OCI-LY3 (cell line): ENCODE data around the gene TMEM74B.

Source experiments
- EZH2phosphoT487 ChIP-seq: fragments of 200-600 bp; shearing (Covaris generic); IDR thresholded peaks from 2 replicates; pipeline ENCODE4 v1.6.1; 2018; ENCODE audit warnings: antibody characterized with exemption, mixed run types, low read depth
- TF ChIP-seq, protein P1 (sequence below): fragments of 200-600, 300-600 bp; sonication (generic); IDR thresholded peaks from 2 replicates; pipeline ENCODE4 v1.5.1; 2014; ENCODE audit warnings: antibody characterized with exemption, low read length, low read depth

DNA sequence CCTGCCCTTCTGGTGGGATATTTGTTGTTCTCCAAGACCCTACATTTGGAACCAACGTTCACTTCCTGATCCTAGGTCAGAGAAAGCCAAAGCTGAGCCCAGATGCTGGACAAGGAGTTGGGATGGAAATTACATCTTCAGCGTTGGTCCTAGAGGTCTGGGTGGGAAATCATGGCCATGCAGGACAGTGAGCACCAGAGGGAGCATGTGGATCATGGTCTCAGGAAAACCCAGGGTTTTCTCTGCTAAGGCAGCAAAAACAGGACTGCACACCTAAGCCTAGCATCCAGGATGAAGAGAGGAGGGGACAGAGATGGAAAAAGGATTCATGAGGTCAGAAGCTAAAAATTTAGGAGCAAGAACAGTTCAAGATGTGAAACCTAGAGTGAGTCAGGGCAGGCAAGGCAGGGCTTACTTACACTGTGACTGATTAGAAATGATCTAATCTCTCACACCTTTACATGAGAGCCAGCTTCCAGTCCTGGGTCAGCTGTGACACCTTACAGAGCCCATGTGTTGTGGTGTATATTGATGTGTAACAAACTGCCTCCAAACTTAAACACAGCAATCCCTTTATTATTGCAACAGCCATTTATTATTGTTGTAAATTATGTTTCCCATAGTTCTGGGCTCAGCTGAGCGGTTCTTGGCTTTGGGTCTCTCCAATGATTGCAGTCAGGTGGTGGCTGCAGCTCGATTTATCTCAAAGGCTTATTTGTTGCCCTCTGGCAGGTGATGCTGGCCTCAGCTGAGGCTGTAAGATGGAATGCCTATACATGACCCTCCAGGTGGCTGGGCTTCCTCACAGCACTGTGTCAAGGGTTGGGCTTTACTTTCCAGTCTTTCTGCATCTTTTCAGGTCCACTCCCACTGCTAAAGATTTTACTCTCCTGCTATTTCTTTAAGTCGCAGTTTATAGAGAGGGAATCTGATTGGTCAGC is 24.9 kb upstream of the TMEM74B start:
- TF ChIP-seq, protein P1, sequence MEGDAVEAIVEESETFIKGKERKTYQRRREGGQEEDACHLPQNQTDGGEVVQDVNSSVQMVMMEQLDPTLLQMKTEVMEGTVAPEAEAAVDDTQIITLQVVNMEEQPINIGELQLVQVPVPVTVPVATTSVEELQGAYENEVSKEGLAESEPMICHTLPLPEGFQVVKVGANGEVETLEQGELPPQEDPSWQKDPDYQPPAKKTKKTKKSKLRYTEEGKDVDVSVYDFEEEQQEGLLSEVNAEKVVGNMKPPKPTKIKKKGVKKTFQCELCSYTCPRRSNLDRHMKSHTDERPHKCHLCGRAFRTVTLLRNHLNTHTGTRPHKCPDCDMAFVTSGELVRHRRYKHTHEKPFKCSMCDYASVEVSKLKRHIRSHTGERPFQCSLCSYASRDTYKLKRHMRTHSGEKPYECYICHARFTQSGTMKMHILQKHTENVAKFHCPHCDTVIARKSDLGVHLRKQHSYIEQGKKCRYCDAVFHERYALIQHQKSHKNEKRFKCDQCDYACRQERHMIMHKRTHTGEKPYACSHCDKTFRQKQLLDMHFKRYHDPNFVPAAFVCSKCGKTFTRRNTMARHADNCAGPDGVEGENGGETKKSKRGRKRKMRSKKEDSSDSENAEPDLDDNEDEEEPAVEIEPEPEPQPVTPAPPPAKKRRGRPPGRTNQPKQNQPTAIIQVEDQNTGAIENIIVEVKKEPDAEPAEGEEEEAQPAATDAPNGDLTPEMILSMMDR: peak; percentile 26; the same call in 1 of the 2 replicates
- no peak for TF ChIP-seq EZH2phosphoT487
